Measurements from ENCODE around the gene OVCH2.
"Not testable (repeated sequence)": the region's sequence is repeated elsewhere in the genome, so short reads cannot be mapped to it uniquely, and the experiment has no call there.

Gene OVCH2

DNA sequence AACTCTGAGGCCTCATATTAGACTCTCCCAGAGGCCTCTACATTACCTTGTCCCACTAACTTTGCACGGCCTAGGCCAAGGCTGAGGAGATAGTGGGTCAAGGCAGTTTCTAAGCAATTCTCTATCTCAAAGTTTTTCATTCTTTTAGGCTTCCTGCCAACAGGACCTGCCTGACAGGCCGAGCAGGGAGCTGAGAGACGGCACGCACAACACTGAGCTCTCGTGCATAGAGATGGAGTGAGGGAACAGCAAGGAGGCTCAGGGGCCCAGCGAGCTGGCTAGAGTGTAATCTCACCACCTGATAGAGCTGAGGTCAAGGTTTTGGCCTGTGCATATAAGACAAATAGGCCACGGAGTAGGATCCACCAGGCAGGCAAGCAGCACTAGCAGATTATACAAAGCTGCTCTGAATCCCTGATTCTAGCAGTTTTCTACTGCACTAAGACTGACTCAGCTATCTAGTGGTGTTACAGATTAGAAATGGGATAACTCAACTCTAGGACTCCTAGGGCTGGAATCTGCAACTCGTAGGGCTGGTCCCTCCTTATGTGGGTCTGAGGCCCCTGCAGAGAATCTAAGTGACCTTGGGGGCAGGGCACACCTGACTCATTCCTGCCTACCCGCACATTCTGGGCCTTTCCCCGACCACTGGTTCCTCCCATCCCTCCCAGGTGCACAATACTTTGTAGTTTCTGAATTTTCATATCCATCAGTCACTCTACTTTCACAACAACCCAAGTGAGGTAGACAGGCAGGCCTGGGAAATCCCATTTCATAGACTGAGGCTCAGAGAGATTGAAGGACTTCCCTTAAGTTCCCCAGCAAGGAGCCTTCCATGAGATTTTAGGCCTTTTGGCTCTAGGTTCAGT, 34.7 kb downstream of the OVCH2 start:
- no peak for DNase-seq

DNA sequence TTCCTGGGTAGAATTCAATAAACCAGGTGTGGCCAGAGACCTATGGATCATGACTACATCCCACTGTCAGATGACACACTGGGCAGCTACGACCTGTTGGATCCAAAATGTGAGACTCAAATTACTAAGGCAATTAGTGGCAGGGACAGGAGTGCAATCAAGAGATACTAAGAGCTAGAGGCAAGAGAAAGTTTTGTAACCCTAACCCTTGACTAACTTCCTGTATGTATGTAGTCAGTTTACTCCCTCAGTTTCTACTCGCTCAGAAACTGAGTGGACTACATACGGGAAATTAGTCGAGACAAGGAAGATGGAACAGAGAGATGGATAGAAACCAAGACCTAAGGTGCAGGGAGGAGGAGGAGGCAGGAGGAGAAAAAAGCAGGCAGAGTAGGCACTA, 35.6 kb downstream of the OVCH2 start:
- no peak for DNase-seq

GRCh38 chr11:7668911-7669310, 37.4 kb downstream of the OVCH2 start:
- DNase-seq = no peak

GRCh38 chr11:7668464-7668863, 37.8 kb downstream of the OVCH2 start:
- DNase-seq = no peak

DNA sequence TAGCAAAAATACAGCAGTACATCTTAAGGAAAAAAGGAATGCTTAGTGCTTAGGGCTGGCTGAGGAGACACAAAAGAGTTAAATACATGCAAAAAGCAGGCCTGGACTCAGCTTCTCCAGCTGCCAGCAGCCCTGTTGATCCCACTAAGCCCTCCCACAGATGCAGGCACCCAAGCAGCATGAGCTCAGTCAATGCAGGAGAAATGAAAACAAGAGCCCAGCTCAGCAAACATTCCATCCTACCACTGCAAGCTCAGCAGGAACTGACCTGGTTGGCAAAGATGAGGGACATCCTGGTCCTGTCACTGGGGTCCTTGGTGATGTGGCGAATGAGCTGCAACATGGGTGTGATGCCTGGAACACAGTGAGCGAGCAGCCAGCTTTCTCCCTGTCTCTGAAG, 38.8 kb downstream of the OVCH2 start:
- no peak for DNase-seq

DNA sequence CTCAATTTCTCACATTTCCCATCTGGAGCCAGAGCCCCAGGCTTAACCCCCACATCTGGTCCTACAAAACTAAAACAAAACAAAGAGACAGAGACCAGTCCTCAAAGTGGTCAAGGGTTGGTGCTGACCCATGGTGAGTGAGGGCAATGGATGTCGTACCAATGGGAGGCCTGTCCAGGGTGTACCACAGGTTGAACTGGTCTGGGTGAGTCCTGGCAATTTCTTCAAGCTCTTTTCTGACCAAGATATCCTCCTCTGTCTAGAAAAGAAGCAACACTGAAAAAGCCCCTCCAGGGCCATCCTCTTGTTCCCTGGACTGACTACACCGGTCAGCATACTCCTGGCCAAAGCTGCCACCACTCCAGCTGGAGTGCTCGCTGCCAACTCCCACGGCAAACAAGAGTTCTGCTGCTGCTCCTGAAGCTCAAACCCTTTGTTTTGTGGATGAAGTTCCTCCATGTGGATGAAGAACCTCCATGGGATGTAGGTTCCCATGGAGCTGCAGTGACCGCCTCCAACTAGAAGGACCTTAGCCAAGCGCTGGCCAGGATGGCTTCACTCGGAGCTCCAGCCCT, 39.9 kb downstream of the OVCH2 start:
- no peak for DNase-seq

DNA sequence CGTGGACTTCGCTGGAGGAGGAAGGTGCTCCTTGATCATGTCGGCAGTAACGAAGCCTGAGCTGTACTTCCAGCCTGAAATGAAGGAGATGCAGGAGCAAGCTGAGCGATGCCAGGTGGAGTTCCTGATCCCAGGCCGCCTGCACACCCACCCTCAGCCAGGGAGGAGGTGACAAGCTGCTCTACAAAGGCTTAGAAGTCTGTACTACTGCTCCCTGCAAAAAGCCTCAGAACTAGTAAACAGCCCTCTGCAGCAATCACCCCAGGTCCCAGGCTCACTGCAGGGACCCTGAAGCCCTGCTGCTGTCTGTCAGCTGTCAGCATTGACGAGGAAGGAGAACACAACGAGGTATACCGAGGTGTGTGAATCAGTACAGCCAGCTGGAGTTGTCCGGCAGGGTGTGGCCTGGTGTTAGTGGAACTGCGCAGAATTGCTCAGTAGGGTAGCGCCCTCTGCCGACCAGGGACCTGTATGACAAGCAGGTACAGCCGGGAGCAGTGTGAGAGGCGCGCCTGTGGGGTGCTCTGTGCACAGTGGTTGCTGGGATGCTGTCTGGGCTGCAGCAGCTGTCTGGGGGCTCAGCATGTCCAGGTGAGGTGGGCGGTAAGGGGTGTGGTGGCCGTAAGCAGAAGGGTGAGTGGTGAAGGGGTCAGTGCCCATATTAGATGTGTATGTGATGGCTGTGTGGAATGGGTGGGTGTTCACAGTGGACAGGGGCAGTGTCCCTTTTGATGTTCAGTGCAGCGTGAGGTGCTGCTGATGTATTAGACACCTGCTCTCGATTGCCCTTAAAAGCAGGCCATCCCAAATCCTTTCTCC, 40.6 kb downstream of the OVCH2 start:
- peak; percentile 64 for DNase-seq

DNA sequence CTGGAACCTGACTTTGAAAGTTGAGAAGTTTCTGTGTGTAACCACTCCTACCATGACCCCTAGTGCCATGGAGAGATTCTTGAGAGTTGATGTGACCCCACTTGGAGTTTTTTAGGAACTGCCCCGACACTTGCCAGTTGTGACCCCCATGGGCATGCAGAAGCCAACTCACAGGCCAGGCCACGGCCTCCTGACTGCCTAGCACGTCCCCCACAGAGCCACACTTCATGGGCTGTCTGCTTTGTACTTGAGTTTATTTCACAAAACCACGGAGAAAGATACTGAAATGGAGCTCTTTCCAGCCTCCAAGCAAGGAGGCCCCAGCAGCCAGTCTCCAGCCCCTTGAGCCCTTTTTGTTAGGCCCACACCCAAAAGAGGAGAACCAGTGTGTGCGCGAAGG, 41.4 kb downstream of the OVCH2 start:
- DNase-seq = no peak

DNA sequence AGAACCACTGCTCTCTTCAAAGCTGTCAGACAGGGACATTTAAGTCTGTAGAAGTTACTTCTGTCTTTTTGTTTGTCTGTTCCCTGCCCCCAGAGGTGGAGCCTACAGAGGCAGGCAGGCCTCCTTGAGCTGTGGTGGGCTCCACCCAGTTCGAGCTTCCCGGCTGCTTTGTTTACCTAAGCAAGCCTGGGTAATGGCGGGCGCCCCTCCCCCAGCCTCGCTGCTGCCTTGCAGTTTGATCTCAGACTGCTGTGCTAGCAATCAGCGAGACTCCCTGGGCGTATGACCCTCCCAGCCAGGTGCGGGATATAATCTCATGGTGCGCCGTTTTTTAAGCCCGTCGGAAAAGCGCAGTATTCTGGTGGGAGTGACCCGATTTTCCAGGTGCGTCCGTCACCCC, 42.7 kb downstream of the OVCH2 start:
- not testable (repeated sequence) for DNase-seq

GRCh38 chr11:7657306-7658025, 48.8 kb downstream of the OVCH2 start:
- DNase-seq = peak; percentile 30

GRCh38 chr11:7656704-7657103, 49.6 kb downstream of the OVCH2 start:
- no peak for DNase-seq

DNA sequence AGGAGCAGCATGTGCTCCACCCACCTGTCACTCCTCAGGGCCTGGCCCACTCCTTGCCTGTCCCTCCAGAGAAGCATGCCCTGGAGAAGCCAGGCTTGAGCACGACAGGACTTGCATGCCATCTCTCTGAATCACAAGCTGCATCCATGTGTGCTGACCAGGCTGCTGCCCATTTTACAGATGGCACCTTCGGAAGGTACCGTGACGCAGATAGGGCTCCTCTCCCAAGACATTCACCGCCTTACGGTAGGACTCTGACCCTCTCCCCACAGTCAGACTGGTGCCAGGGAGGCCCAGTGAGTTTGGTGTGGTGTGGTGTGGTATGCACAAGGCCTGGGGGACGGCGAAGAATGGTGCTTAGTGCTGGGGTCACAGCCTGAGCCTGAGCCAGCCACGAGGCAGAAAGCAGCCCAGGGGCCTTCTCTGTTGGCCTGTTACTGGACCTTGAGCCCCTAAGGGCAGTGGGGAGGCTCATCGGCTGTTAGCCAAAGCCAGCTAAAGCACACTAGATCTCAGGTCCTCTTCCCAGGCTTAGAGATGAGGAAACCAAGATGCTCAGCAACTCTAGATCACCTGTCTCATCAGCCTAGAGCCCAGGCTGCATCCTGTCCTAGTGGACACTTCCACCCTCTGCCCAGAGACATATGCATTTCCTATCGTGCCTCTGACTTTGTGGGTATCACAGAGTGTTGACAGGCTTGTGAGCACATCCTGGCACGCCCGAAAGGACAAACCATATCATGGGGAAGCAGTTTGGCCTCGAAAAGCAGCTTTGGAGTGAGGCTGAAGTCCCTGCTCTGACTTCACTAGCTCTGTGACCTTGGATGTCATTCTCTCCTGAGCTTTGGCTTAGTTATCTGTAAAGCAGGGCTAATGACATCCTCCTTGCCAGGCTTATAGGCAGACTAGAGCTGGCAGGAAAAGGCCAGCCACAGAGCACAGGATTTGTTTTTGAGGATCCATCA, 50.7 kb downstream of the OVCH2 start:
- no peak for DNase-seq

GRCh38 chr11:7654195-7654705, 52.0 kb downstream of the OVCH2 start:
- no peak for DNase-seq

DNA sequence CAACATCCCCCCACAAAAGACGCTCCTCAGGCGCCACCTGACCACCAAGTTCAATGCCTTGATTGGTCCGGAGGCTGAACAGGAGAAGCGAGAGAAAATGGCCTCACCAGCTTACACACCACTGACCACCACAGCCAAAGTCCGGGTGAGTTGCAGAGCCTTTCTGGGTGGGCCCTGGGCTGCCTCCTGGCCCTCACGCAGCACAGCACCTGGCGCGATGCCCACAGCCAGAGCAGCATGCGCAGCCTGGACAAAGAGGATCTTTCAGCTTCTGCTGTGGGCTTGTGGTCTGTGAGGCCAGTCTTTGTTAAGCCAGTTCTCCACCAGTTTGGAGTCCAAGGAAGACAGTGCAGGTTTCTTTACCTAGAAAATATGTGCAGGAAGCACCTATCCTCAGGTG, 54.6 kb downstream of the OVCH2 start:
- no peak for DNase-seq

DNA sequence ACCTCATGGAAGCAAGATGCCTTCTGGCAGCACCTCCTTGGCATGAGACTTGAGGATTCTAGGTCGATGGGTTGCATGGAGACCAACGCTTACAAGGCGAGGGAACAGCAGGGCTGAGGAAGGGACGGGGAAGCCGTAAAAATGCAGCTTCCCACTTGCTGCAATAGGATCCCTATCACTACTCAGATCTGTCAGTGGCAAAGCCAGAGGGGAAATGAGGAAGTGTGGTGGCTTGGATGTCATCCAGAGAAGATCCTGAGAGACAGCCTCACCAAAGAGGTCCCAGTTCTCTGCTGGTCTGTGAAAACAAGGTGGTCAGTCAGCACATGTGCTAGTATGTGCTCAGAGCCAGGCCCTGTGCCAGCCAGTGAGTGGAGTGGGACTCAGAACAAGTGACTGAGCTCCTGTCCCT, 55.1 kb downstream of the OVCH2 start:
- DNase-seq = no peak

DNA sequence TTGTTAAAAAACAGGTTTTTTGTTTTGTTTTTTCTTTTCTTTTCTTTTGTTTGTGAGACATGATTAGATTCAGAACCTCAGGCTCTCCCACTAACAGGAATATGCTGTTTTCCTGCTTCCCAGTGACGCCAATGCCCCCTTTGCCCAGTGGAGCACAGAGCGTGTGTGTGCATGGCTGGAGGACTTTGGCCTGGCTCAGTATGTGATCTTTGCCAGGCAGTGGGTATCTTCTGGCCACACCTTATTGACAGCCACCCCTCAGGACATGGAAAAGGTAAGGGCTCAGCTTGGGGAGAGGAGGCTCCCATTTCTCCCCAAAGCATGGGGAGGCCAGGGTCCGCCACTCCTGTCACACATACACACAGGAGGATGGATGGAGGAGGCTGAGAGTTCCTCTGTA, 58.0 kb downstream of the OVCH2 start:
- DNase-seq = no peak

DNA sequence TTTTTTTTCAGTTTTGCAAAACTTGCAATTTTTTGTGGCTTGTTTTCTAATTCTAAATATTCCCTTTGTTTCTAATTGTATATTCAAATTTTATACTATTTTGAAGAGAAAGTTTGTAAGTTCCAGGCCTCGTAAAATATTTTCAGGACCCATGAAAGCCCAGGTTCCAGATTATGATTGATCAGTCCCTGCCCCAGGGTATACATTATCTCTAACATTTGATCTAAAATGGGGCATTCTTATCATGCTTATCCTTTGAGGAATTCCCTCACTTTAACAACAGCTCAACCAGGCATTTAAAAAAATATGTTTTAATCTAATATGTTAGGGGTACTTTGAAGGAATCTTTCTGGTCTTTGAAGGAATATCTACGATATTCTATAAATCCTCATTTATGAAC, 59.4 kb downstream of the OVCH2 start:
- no peak for DNase-seq

GRCh38 chr11:7645206-7645605, 61.1 kb downstream of the OVCH2 start:
- DNase-seq = no peak

- no peak for DNase-seq
Observed at GRCh38 chr11:7643314-7643713, 63.0 kb downstream of the OVCH2 start.

DNA sequence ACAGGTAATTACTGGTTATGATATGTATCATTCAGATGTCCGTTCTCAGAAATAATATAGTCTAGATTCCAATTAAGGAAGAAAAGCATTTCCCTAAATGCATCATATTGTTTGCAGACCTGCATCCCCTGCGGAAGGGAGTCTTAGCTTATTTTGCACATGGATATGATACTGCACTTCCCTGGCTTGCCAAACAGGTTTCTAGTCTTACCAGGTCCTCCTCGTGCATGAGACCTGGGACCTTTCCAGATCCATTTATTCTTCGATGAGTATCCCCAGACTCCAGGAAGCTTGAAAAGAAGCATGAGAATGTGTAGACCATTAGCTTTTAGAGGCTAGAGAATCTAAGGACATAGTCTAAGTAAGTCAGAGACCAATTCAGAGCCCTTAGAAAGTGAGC, 63.5 kb downstream of the OVCH2 start:
- no peak for DNase-seq

DNA sequence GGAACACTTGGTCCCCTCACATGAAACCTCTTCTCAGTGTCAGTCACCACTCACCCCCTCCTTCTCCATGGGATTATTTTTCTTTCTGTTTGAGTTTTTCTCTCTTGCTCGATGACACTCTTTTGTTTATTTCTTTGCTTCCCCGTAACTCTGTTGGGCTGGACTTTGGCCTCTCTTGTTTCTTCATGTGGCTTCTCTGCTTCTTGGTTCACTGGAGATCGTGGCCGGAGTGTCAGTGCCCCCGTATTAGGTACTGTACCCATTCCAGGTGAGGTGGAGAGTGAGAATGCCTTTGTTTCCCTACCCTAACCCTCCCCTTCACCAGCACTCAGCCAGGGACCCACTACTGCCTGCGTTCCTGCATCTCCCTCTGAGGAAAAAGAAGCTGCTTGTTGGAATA, 65.5 kb downstream of the OVCH2 start:
- DNase-seq = no peak

- DNase-seq = peak; percentile 28
Observed at GRCh38 chr11:7639643-7640025, 66.6 kb downstream of the OVCH2 start.
